Fibroblast of lung (primary cell): ENCODE results near the gene TCHHL1.

Experiments
- CTCF ChIP-seq, 2 donors: IDR thresholded peaks in 1 of 2; conservative IDR thresholded peaks in 1 of 2; 1 replicate in 1 of 2; 2 replicates in 1 of 2; pipeline ENCODE4 v1.5.1; 2011 to 2012; ENCODE audit warnings: low read length in 2 of 2, control low read depth in 1 of 2, inconsistent platforms in 1 of 2, low read depth in 1 of 2, mild to moderate bottlenecking in 1 of 2
- EZH2 ChIP-seq: IDR thresholded peaks from 2 replicates; pipeline ENCODE4 v1.5.1; 2012; ENCODE audit warnings: low read length, control low read depth, mild to moderate bottlenecking; ENCODE audit errors: missing control alignments

DNA sequence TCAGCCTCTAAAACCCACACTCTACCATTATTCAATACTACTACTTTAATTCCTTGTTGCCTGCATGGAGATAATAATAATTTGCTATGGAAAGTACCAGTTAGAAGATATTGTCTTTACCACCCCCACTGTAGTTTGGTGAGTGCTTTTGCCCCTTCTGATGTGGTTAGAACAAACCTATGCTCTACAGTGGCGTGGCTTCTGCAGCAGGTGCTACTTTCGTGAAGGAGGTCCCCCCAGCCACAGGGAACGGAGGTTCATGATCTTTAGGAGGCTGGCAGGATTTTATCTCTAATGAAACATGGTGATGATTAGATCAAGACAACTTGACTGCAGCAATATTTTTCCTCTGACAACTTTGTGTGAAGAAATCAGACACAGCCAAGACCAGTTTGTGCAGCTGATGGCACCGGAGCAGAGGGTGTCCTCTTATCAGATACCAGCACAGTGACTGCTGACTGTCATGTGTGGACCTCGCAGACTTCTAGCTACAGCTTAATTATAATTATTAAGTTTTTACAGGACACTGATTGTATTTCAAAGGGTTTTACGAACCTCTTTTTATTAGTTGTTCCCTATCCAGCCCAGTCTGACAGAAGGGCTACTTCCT is 37.1 kb upstream of the TCHHL1 start:
- TF ChIP-seq CTCF (conservative IDR thresholded peaks at IDR 0.05 in 1 of 2, IDR thresholded peaks at IDR 0.05 in 1 of 2; ENCODE audit: low read depth in 1 of 2, low read length in 2 of 2) (no peak), EZH2 (no peak)
